GM12801 (cell line): ENCODE measurements around the gene VDAC2.

Source experiments
- TF ChIP-seq, protein P1 (sequence below): IDR thresholded peaks from one replicate; pipeline ENCODE4 v1.5.1; 2011; ENCODE audit warnings: control low read depth; ENCODE audit not compliant: insufficient read length; ENCODE audit errors: extremely low read depth

VDAC2 gene

DNA sequence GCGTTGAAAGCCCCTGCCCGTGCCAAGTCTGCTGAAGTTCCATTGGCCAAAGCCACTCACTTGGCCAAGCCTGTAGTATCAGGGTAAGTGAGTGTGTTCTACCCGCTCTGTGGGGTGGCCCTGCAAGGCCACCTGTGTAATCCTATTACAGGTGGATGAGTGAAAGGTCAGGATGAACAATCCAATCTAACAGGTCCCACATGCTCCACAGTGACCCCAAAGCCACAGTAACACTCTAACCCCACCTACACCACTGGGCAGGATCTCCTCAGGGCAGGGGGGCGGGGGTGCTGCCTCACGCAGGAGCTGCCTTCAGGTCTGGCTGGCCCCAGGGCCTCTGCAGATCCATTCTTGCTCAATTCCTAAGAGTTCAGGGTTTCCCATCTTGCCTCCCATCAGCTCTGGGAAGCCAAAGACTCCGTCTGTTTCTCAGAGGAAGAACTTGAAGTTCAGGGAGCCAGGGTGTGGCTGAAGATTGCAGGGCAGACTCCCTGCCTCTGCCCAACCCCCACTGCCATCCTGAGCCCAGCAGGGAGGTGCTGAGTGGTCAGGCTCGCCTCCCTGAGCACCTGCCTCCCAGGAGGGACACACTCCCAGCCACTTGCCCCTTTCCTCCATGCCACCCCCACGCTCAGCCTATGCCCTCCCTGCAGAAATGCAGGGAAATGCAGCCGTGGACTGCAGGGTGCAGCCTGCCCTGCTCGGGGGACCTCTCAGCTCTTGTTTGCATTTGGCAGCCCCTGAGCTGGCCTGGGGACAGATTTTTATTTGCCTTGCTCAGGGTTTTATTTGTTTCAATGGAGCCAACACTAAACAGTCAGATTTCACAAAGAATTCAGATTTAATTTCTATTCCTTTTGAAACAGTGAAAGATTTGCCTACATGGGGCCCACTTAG lies 35.0 kb downstream of the VDAC2 start:
- TF ChIP-seq, protein P1, sequence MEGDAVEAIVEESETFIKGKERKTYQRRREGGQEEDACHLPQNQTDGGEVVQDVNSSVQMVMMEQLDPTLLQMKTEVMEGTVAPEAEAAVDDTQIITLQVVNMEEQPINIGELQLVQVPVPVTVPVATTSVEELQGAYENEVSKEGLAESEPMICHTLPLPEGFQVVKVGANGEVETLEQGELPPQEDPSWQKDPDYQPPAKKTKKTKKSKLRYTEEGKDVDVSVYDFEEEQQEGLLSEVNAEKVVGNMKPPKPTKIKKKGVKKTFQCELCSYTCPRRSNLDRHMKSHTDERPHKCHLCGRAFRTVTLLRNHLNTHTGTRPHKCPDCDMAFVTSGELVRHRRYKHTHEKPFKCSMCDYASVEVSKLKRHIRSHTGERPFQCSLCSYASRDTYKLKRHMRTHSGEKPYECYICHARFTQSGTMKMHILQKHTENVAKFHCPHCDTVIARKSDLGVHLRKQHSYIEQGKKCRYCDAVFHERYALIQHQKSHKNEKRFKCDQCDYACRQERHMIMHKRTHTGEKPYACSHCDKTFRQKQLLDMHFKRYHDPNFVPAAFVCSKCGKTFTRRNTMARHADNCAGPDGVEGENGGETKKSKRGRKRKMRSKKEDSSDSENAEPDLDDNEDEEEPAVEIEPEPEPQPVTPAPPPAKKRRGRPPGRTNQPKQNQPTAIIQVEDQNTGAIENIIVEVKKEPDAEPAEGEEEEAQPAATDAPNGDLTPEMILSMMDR: no peak

GRCh38 chr10:75246506-75246905 lies 35.9 kb downstream of the VDAC2 start:
- TF ChIP-seq, protein P1: no peak

GRCh38 chr10:75247797-75248196 lies 37.2 kb downstream of the VDAC2 start:
- TF ChIP-seq, protein P1: no peak

DNA sequence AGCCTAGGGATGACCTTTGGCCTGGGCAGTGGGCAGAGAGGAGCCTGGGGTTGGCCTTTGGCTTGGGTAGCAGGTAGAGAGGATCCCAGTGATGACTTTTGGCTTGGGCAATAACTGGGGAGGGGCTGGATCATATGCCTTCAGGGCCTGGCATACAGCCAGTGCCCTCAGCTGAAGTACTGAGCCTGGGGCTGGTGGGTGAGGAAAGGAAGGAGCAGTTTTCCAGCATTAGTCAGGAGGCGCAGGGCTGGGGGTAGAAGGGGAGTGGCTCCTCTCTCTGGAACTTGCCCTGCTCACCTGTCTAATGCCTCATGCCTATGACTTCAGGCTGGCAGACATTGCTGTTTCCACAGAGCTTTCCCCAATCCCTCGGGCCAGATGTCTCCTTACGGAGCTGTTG lies 40.3 kb downstream of the VDAC2 start:
- TF ChIP-seq, protein P1: no peak

- TF ChIP-seq, protein P1: no peak
These were observed 43.0 kb downstream of the VDAC2 start for GRCh38 chr10:75253281-75254220.

GRCh38 chr10:75254739-75255138 lies 44.1 kb downstream of the VDAC2 start:
- TF ChIP-seq, protein P1: no peak

- TF ChIP-seq, protein P1: no peak
These were observed 50.4 kb downstream of the VDAC2 start for GRCh38 chr10:75260990-75261389.
